ENCODE results near the gene PIGW. TPM values are rescaled to one million over a fixed set of nuclear protein-coding genes. Genes with fewer than 3 reads are reported as not detected.
A peak's percentile ranks its signal among the peaks of the same experiment; 100 is the strongest.

Gene PIGW
- total RNA-seq, 1 experiment from 2014 or later: 30.9 TPM

DNA sequence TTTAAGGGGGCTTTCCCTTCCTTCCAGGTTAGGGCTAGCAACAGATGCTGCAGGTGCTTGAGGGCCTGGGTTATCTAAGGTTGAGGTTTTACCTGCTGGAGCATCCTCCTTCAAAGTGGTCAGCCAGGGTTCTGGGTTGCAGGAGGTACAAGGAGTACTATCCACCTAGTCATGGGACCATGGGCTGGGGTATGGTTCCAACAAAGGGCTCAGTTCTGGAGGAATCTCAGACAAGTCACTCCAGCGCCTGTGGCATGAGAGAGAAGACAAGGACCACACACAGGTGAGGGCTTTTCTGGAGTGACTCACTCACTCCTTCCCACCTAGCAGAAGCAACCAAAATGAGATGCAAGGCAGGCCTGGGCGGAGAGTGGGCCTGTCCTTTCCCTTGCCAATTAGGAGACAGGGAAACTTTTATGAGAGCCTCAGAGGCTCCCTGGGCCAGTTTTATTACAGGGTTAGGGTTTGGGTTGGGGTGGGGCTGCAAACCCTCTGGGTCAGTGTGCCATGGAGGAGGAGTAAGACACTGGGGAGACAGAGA is 2.3 kb upstream of the PIGW start:
- TF ChIP-seq CTCF (IDR thresholded peaks at IDR 0.05; ENCODE audit: insufficient read depth in 1 of 2, low read depth in 1 of 2, low read length in 1 of 2, severe bottlenecking in 1 of 2, unreplicated experiment in 1 of 2): no peak
- ChIA-PET CTCF (no interaction called here), POLR2A (interaction anchor here (0.5 kb wide), 1 partner anchor 114 kb away, joined by 3 read pairs; no protein-coding TSS in a partner anchor)
- Mint-ChIP-seq H3K4me1 (ENCODE audit: low read depth, unreplicated experiment) (peaks cover 13% of the 10 kb centered on the region), H3K27ac (ENCODE audit: unreplicated experiment) (peak overlapping the region; percentile 73), H3K27me3 (ENCODE audit: insufficient read depth, unreplicated experiment) (no peaks in the 10 kb centered on the region), H3K9me3 (ENCODE audit: unreplicated experiment) (no peaks in the 10 kb centered on the region), H3K4me3 (ENCODE audit: unreplicated experiment) (peak overlapping the region; percentile 58), H3K36me3 (ENCODE audit: insufficient read depth, unreplicated experiment) (peaks cover 83% of the 10 kb centered on the region)
- intact Hi-C loops (cut with micrococcal nuclease; ENCODE audit: unreplicated experiment): no loop called here
- peaks cover 2% of the 10 kb centered on the region for H3K36me3 ChIP-seq (ENCODE audit: control insufficient read depth, insufficient read depth, low read length)
- peaks cover 10% of the 10 kb centered on the region for H3K4me1 ChIP-seq
- H3K9me3 ChIP-seq: no peaks in the 10 kb centered on the region
- DNase-seq: no peak
- no peaks in the 10 kb centered on the region for H3K27me3 ChIP-seq (replicated peaks; ENCODE audit: control insufficient read depth, insufficient read depth, low read length)
- no peak overlapping the region for H3K4me3 ChIP-seq (ENCODE audit: low read depth, low read length)
- BruUV-seq (replicated peaks): no TSS peak

- peaks cover 79% of the 10 kb centered on the region for H3K36me3 Mint-ChIP-seq (ENCODE audit: insufficient read depth, unreplicated experiment)
- intact Hi-C loops (cut with micrococcal nuclease; ENCODE audit: unreplicated experiment): loop anchor here (2.0 kb wide), 1 partner anchor 67 kb away; the partner anchor contains the start of gene MRM1
- no peaks in the 10 kb centered on the region for H3K27me3 ChIP-seq (replicated peaks; ENCODE audit: control insufficient read depth, insufficient read depth, low read length)
- peak overlapping the region; percentile 99 for H3K27ac Mint-ChIP-seq (ENCODE audit: unreplicated experiment)
- H3K36me3 ChIP-seq (ENCODE audit: control insufficient read depth, insufficient read depth, low read length): 0 out of 2 replicates have a peak, but pooled peaks cover 2% of the 10 kb centered on the region
- H3K4me1 Mint-ChIP-seq (ENCODE audit: low read depth, unreplicated experiment): peaks cover 13% of the 10 kb centered on the region
- DNase-seq: peak; percentile 85
- peak overlapping the region; percentile 79 for H3K4me3 ChIP-seq (ENCODE audit: low read depth, low read length)
- peaks cover 10% of the 10 kb centered on the region for H3K4me1 ChIP-seq
- peak; percentile 82 to 87 for TF ChIP-seq CTCF (IDR thresholded peaks at IDR 0.05; ENCODE audit: insufficient read depth in 1 of 2, low read depth in 1 of 2, low read length in 1 of 2, severe bottlenecking in 1 of 2, unreplicated experiment in 1 of 2)
- H3K9me3 Mint-ChIP-seq (ENCODE audit: unreplicated experiment): no peaks in the 10 kb centered on the region
- H3K9me3 ChIP-seq: no peaks in the 10 kb centered on the region
- peak overlapping the region; percentile 97 for H3K4me3 Mint-ChIP-seq (ENCODE audit: unreplicated experiment)
- BruUV-seq (replicated peaks): no TSS peak
- ChIA-PET POLR2A (interaction anchor here (0.5 to 3.2 kb wide), 5 partner anchors 9 to 67 kb away, joined by 3 to 19 read pairs (median 4); partner anchors contain the start of genes GGNBP2, MRM1 and ZNHIT3), CTCF (interaction anchor here (0.6 to 2.5 kb wide), 10 partner anchors 10 to 564 kb away, joined by 3 to 16 read pairs (median 5); partner anchors contain the start of genes GGNBP2 and MRM1)
- H3K27me3 Mint-ChIP-seq (ENCODE audit: insufficient read depth, unreplicated experiment): no peaks in the 10 kb centered on the region
Observed at GRCh38 chr17:36533935-36534839, 600 bp upstream of the PIGW start.

DNA sequence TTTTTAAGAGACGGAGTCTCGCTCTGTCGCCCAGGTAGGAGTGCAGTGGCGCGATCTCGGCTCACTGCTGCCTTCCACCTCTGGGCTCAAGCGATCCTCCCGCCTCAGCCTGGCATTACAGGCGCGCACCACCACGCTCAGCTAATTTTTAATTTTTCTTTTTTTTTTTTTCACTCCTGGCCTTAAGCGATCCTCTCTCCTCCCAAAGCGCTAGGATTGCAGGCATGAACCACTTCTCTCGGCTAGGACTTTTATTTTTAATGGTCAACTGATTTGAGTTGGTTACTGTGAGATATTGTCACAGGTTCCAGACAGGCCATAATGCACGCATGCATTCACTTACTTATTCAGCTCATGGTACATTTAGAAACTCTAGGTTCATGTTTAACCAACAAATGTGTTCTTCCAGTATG is 888 bp downstream of the PIGW start:
- Mint-ChIP-seq H3K27me3 (ENCODE audit: insufficient read depth, unreplicated experiment) (no peaks in the 10 kb centered on the region), H3K27ac (ENCODE audit: unreplicated experiment) (peak overlapping the region; percentile 99), H3K9me3 (ENCODE audit: unreplicated experiment) (no peaks in the 10 kb centered on the region), H3K4me3 (ENCODE audit: unreplicated experiment) (peak overlapping the region; percentile 97), H3K4me1 (ENCODE audit: low read depth, unreplicated experiment) (peaks cover 13% of the 10 kb centered on the region), H3K36me3 (ENCODE audit: insufficient read depth, unreplicated experiment) (peaks cover 78% of the 10 kb centered on the region)
- Histone ChIP-seq H3K4me1 (peaks cover 10% of the 10 kb centered on the region), H3K9me3 (no peaks in the 10 kb centered on the region), H3K27me3 (replicated peaks; ENCODE audit: control insufficient read depth, insufficient read depth, low read length) (no peaks in the 10 kb centered on the region), H3K36me3 (ENCODE audit: control insufficient read depth, insufficient read depth, low read length) (0 out of 2 replicates have a peak, but pooled peaks cover 2% of the 10 kb centered on the region), H3K4me3 (ENCODE audit: low read depth, low read length) (peak overlapping the region; percentile 79)
- TF ChIP-seq CTCF (IDR thresholded peaks at IDR 0.05; ENCODE audit: insufficient read depth in 1 of 2, low read depth in 1 of 2, low read length in 1 of 2, severe bottlenecking in 1 of 2, unreplicated experiment in 1 of 2): no peak
- BruUV-seq (replicated peaks): TSS peak; percentile 59
- ChIA-PET CTCF (interaction anchor here (1.0 to 2.5 kb wide), 3 partner anchors 8 to 67 kb away, joined by 3 to 16 read pairs (median 10); partner anchors contain the start of gene GGNBP2), POLR2A (interaction anchor here (0.6 to 3.2 kb wide), 6 partner anchors 9 to 592 kb away, joined by 4 to 19 read pairs (median 10); partner anchors contain the start of gene GGNBP2)
- no peak for DNase-seq
- intact Hi-C loops (cut with micrococcal nuclease; ENCODE audit: unreplicated experiment): loop anchor here (1.0 to 2.0 kb wide), 2 partner anchors 9 to 65 kb away; partner anchors contain the start of genes GGNBP2 and MRM1

All from Caco-2 (cell line).